GM23338 (cell line): Measurements from ENCODE around the gene COX6B2. TPM values are rescaled to one million over a fixed set of nuclear protein-coding genes. Genes with fewer than 3 reads are reported as not detected.

Source experiments
- ATAC-seq: fragments of 200-7000 bp; cut with Tn5 transposase; 3 replicates; pipeline ENCODE4 v1.9.1; 2020
- DNase-seq: peaks from one replicate; pipeline ENCODE4 v3.0.0-alpha.2; 2015; ENCODE audit warnings: low spot score
- H2AFZ ChIP-seq: fragments of 200-600 bp; sonication (generic); 2 replicates; pipeline ENCODE4 v1.8.0; 2016; ENCODE audit warnings: antibody characterized with exemption, mild to moderate bottlenecking, moderate library complexity
- H3F3A ChIP-seq: fragments of 200-600 bp; sonication (generic); replicated peaks from 2 replicates; pipeline ENCODE4 v1.8.0; 2017; ENCODE audit warnings: antibody characterized with exemption, mixed run types, low read depth
- H3K27ac ChIP-seq: fragments of 200-600 bp; sonication (generic); 2 replicates; pipeline ENCODE4 v1.6.1; 2016; ENCODE audit warnings: low read depth
- H3K27me3 ChIP-seq: fragments of 200-600 bp; sonication (generic); 2 replicates; pipeline ENCODE4 v1.8.0; 2016; ENCODE audit warnings: mild to moderate bottlenecking, mixed run types, moderate library complexity; ENCODE audit not compliant: insufficient read depth
- H3K36me3 ChIP-seq: fragments of 200-600 bp; sonication (generic); 2 replicates; pipeline ENCODE4 v1.8.0; 2016; ENCODE audit warnings: mild to moderate bottlenecking; ENCODE audit not compliant: insufficient read depth
- H3K4me1 ChIP-seq: fragments of 200-600 bp; sonication (generic); 2 replicates; pipeline ENCODE4 v1.8.0; 2016; ENCODE audit warnings: mild to moderate bottlenecking, moderate library complexity; ENCODE audit not compliant: insufficient read depth
- H3K4me2 ChIP-seq: fragments of 200-600 bp; sonication (generic); 2 replicates; pipeline ENCODE4 v1.7.1; 2017; ENCODE audit warnings: mixed run types
- H3K4me3 ChIP-seq: fragments of 200-600 bp; sonication (generic); 2 replicates; pipeline ENCODE4 v1.6.1; 2016; ENCODE audit warnings: mixed run types
- H3K79me2 ChIP-seq: fragments of 200-600 bp; sonication (generic); replicated peaks from 2 replicates; pipeline ENCODE4 v1.8.0; 2017; ENCODE audit warnings: mild to moderate bottlenecking; ENCODE audit not compliant: insufficient read depth
- H3K9me2 ChIP-seq: fragments of 200-600 bp; sonication (generic); 2 replicates; pipeline ENCODE4 v1.8.0; 2017; ENCODE audit not compliant: insufficient read depth
- H4K20me1 ChIP-seq: fragments of 200-600 bp; sonication (generic); replicated peaks from 2 replicates; pipeline ENCODE4 v1.8.0; 2017; ENCODE audit warnings: mild to moderate bottlenecking; ENCODE audit not compliant: insufficient read depth
- H3K27ac Mint-ChIP-seq: 2 replicates; pipeline ENCODE4 v1.8.0; 2020; ENCODE audit warnings: inconsistent platforms, mild to moderate bottlenecking, moderate library complexity, mixed read lengths
- H3K27me3 Mint-ChIP-seq: 3 replicates; pipeline ENCODE4 v1.8.0; 2022; ENCODE audit warnings: low read depth, mild to moderate bottlenecking, moderate library complexity, mixed read lengths, inconsistent platforms; ENCODE audit not compliant: insufficient read depth, poor library complexity
- H3K36me3 Mint-ChIP-seq: 3 replicates; pipeline ENCODE4 v1.8.0; 2021; ENCODE audit warnings: low read depth, mild to moderate bottlenecking, inconsistent platforms, moderate library complexity, mixed read lengths
- H3K4me1 Mint-ChIP-seq: 3 replicates; pipeline ENCODE4 v1.8.0; 2020; ENCODE audit warnings: mild to moderate bottlenecking, inconsistent platforms, mixed read lengths
- H3K4me3 Mint-ChIP-seq: 3 replicates; pipeline ENCODE4 v1.8.0; 2021; ENCODE audit warnings: moderate library complexity, mild to moderate bottlenecking, inconsistent platforms, mixed read lengths
- H3K9me3 Mint-ChIP-seq: 3 replicates; pipeline ENCODE4 v1.8.0; 2020; ENCODE audit warnings: moderate library complexity, mild to moderate bottlenecking, inconsistent platforms, mixed read lengths
- CREB1 ChIP-seq: fragments of 250-450 bp; sonication (Bioruptor Pico); IDR thresholded peaks from 2 replicates; pipeline ENCODE4 v1.5.0; 2020; ENCODE audit warnings: low read depth, mild to moderate bottlenecking, moderate library complexity
- CTCF ChIP-seq, 2 experiments: fragments of 200-600 bp in 1 of 2; sonication (generic) in 1 of 2; conservative IDR thresholded peaks; 2 replicates each; pipeline versions ENCODE4 v1.5.1 to v1.6.1; 2016 to 2017; ENCODE audit warnings: antibody characterized with exemption in 2 of 2, low read depth in 2 of 2, mild to moderate bottlenecking in 2 of 2, moderate library complexity in 1 of 2
- ETS1 ChIP-seq: IDR thresholded peaks from 2 replicates; pipeline ENCODE4 v1.6.1; 2016; ENCODE audit warnings: antibody characterized with exemption
- EZH2 ChIP-seq: fragments of 200-600 bp; sonication (generic); IDR thresholded peaks from one replicate; pipeline ENCODE4 v1.8.0; 2017; ENCODE audit warnings: antibody characterized with exemption, mild to moderate bottlenecking, low read depth; ENCODE audit not compliant: unreplicated experiment
- EZH2phosphoT487 ChIP-seq: fragments of 200-600 bp; sonication (generic); IDR thresholded peaks from one replicate; pipeline ENCODE4 v1.8.1; 2018; ENCODE audit warnings: antibody characterized with exemption; ENCODE audit not compliant: unreplicated experiment
- JUNB ChIP-seq: IDR thresholded peaks from one replicate; pipeline ENCODE4 v1.6.1; 2016; ENCODE audit warnings: antibody characterized with exemption; ENCODE audit not compliant: unreplicated experiment
- POLR2AphosphoS5 ChIP-seq: IDR thresholded peaks from 2 replicates; pipeline ENCODE4 v1.6.1; 2016; ENCODE audit warnings: antibody characterized with exemption, low read depth
- REST ChIP-seq: IDR thresholded peaks from one replicate; pipeline ENCODE4 v1.6.1; 2018; ENCODE audit warnings: antibody characterized with exemption; ENCODE audit not compliant: unreplicated experiment
- STAT1 ChIP-seq: IDR thresholded peaks from one replicate; pipeline ENCODE4 v1.6.1; 2016; ENCODE audit warnings: antibody characterized with exemption; ENCODE audit not compliant: unreplicated experiment
- ZNF114 ChIP-seq: fragments of 250-450 bp; sonication (Bioruptor Pico); IDR thresholded peaks from 2 replicates; pipeline ENCODE4 v1.5.0; 2020; ENCODE audit warnings: mild to moderate bottlenecking, moderate library complexity
- ZNF331 ChIP-seq: fragments of 250-450 bp; sonication (Bioruptor Pico); IDR thresholded peaks from 2 replicates; pipeline ENCODE4 v1.5.0; 2020; ENCODE audit warnings: low read depth, mild to moderate bottlenecking, moderate library complexity
- ZNF462 ChIP-seq: fragments of 250-450 bp; sonication (Bioruptor Pico); IDR thresholded peaks from 2 replicates; pipeline ENCODE4 v1.5.0; 2020; ENCODE audit warnings: mild to moderate bottlenecking, moderate library complexity
- polyA plus RNA-seq: library from polyadenylated mRNA; unstranded; fragments of >200 nt; fragmentation: Nextera tagmentation; extraction: Ambion mirVana; gene quantifications from 2 replicates; pipeline ENCODE4 v1.2.1, GENCODE V29; 2016
- total RNA-seq: library from RNA; depleted of rRNA; stranded (reverse); fragments of >200 nt; shearing (Covaris generic); gene quantifications from 2 replicates; pipeline ENCODE4 v1.2.3, GENCODE V29; 2014

COX6B2 gene
- total and polyA plus RNA-seq, 2 experiments from 2014 or later: 2.7 to 5.3 TPM

GRCh38 chr19:55391702-55392615 is 37.4 kb upstream of the COX6B2 start:
- TF ChIP-seq JUNB (no peak), POLR2AphosphoS5 (no peak), STAT1 (no peak), REST (no peak), EZH2 (no peak), ETS1 (no peak), CREB1 (CRISPR knock-in tag) (no peak), ZNF114 (no peak), ZNF462 (no peak), EZH2phosphoT487 (no peak), CTCF (conservative IDR thresholded peaks at IDR 0.05; ENCODE audit: low read depth in 2 of 2) (no peak), ZNF331 (CRISPR knock-in tag) (no peak)

More at GRCh38 chr19:55391702-55392615, 37.4 kb upstream of the COX6B2 start:
- Mint-ChIP-seq H3K9me3 (no peaks in the 10 kb centered on the region; the same call in 2 of the 3 replicates), H3K27me3 (peaks cover 37% of the 10 kb centered on the region), H3K36me3 (peaks cover 40% of the 10 kb centered on the region), H3K4me3 (peak overlapping the region; percentile 59), H3K4me1 (peaks cover 63% of the 10 kb centered on the region), H3K27ac (peak overlapping the region; percentile 94; the same call in 1 of the 2 replicates)
- peaks cover 31% of the 10 kb centered on the region for H4K20me1 ChIP-seq
- H3K36me3 ChIP-seq: 0 out of 2 replicates have a peak, but pooled peaks cover 7% of the 10 kb centered on the region
- DNase-seq: peak; percentile 37
- H3K9me2 ChIP-seq: no peaks in the 10 kb centered on the region
- H3K4me2 ChIP-seq: peak overlapping the region; percentile 72
- H3K27me3 ChIP-seq: no peaks in the 10 kb centered on the region
- H3K4me1 ChIP-seq: peaks cover 63% of the 10 kb centered on the region
- H3K27ac ChIP-seq: peak overlapping the region; percentile 65; the same call in 1 of the 2 replicates
- H3K79me2 ChIP-seq: peaks cover 17% of the 10 kb centered on the region
- ATAC-seq: peak; percentile 21
- H3F3A ChIP-seq: peaks cover 47% of the 10 kb centered on the region
- no peak overlapping the region for H2AFZ ChIP-seq
- H3K4me3 ChIP-seq: peak overlapping the region; percentile 30
